Coronary artery (tissue), 2 donors: ENCODE measurements around the gene VPS33B.

Source experiments
- DNase-seq: peaks from one replicate; pipeline ENCODE4 v3.0.0-alpha.2; 2017; ENCODE audit warnings: low spot score
- H3K27ac ChIP-seq, 2 donors: fragments of 200-600 bp; sonication (generic); one replicate each; pipeline ENCODE4 v1.5.1; 2016 to 2019
- H3K4me3 ChIP-seq: fragments of 200-600 bp; sonication (generic); 2 replicates; pipeline ENCODE4 v1.5.1; 2016; ENCODE audit warnings: mild to moderate bottlenecking, moderate library complexity
- CTCF ChIP-seq: fragments of 200-600 bp; sonication (generic); IDR thresholded peaks from one replicate; pipeline ENCODE4 v1.5.1; 2019; ENCODE audit warnings: antibody characterized with exemption

The VPS33B gene

GRCh38 chr15:91022075-91022831 lies at the start of gene VPS33B:
VPS33B (minus strand) TSS chr15:91022594; CDS start chr15:91022249, 345 bp downstream.
- Histone ChIP-seq H3K4me3 (peak within 1 kb of the TSS; percentile 98), H3K27ac (peak within 1 kb of the TSS; percentile 61 to 86)
- peak; percentile 81 for DNase-seq
- TF ChIP-seq CTCF, result no peak

- TF ChIP-seq CTCF, result no peak
Measured at GRCh38 chr15:91072161-91072560, 49.8 kb upstream of the VPS33B start.

GRCh38 chr15:91070872-91071271 lies 48.5 kb upstream of the VPS33B start:
- no peak for TF ChIP-seq CTCF
- no peak for DNase-seq
- Histone ChIP-seq H3K4me3 (no peak overlapping the region), H3K27ac (no peak overlapping the region)

More at GRCh38 chr15:91072161-91072560, 49.8 kb upstream of the VPS33B start:
- Histone ChIP-seq H3K4me3 (no peak overlapping the region), H3K27ac (no peak overlapping the region)
- no peak for DNase-seq

- H3K4me3 ChIP-seq, result no peak overlapping the region
- no peak overlapping the region for H3K27ac ChIP-seq
- no peak for TF ChIP-seq CTCF
- DNase-seq, result no peak
Measured at GRCh38 chr15:91068966-91069365, 46.6 kb upstream of the VPS33B start.

- no peak for DNase-seq
- Histone ChIP-seq H3K4me3 (no peak overlapping the region), H3K27ac (no peak overlapping the region)
- no peak for TF ChIP-seq CTCF
Measured at GRCh38 chr15:91068436-91068835, 46.0 kb upstream of the VPS33B start.

GRCh38 chr15:91067036-91067435 lies 44.6 kb upstream of the VPS33B start:
- no peak for TF ChIP-seq CTCF

GRCh38 chr15:91065505-91065904 lies 43.1 kb upstream of the VPS33B start:
- H3K4me3 ChIP-seq, result no peak overlapping the region
- no peak overlapping the region for H3K27ac ChIP-seq
- DNase-seq, result no peak
- TF ChIP-seq CTCF, result no peak

More at GRCh38 chr15:91067036-91067435, 44.6 kb upstream of the VPS33B start:
- no peak for DNase-seq
- no peak overlapping the region for H3K4me3 ChIP-seq
- H3K27ac ChIP-seq, result no peak overlapping the region
